GM12865 (cell line): Measurements from ENCODE around the gene ZDHHC8.

Experiments used
- DNase-seq: peaks from one replicate; pipeline ENCODE4 v3.0.0; 2010; ENCODE audit warnings: low read depth
- H3K4me3 ChIP-seq: 2 replicates; pipeline ENCODE4 v1.5.1; 2011; ENCODE audit warnings: mild to moderate bottlenecking, low read depth, low read length, control low read depth
- CTCF ChIP-seq: IDR thresholded peaks from 2 replicates; pipeline ENCODE4 v1.5.1; 2011; ENCODE audit warnings: low read length, control low read depth, low read depth, inconsistent platforms; ENCODE audit not compliant: insufficient read depth; ENCODE audit errors: missing control alignments

Gene ZDHHC8

GRCh38 chr22:20153945-20154344 is 22.3 kb downstream of the ZDHHC8 start:
- H3K4me3 ChIP-seq, result no peak overlapping the region
- TF ChIP-seq CTCF, result no peak
- no peak for DNase-seq

- H3K4me3 ChIP-seq, result no peak overlapping the region
- no peak for TF ChIP-seq CTCF
- DNase-seq, result no peak
These were observed 23.1 kb downstream of the ZDHHC8 start for GRCh38 chr22:20154602-20155187.

- no peak for TF ChIP-seq CTCF
- peak; percentile 24 for DNase-seq
- H3K4me3 ChIP-seq, result no peak overlapping the region
These were observed 23.9 kb downstream of the ZDHHC8 start for GRCh38 chr22:20155330-20156041.

- H3K4me3 ChIP-seq, result no peak overlapping the region
- DNase-seq, result no peak
- TF ChIP-seq CTCF, result no peak
These were observed 24.4 kb downstream of the ZDHHC8 start for GRCh38 chr22:20156042-20156389.

GRCh38 chr22:20156611-20157429 is 25.2 kb downstream of the ZDHHC8 start:
- no peak overlapping the region for H3K4me3 ChIP-seq
- peak; percentile 99 for TF ChIP-seq CTCF
- peak; percentile 86 for DNase-seq

- no peak for TF ChIP-seq CTCF
- no peak overlapping the region for H3K4me3 ChIP-seq
- no peak for DNase-seq
These were observed 26.0 kb downstream of the ZDHHC8 start for GRCh38 chr22:20157430-20158183.
